LNCAP (cell line): ENCODE results near the gene TBX6.

ENCODE experiments used
- CTCF ChIP-seq: fragments of 450-650 bp; IDR thresholded peaks from 2 replicates; pipeline ENCODE4 v1.5.1; 2017; ENCODE audit warnings: mild to moderate bottlenecking

The TBX6 gene

GRCh38 chr16:30068333-30068732 is 23.4 kb downstream of the TBX6 start:
- no peak for TF ChIP-seq CTCF

DNA sequence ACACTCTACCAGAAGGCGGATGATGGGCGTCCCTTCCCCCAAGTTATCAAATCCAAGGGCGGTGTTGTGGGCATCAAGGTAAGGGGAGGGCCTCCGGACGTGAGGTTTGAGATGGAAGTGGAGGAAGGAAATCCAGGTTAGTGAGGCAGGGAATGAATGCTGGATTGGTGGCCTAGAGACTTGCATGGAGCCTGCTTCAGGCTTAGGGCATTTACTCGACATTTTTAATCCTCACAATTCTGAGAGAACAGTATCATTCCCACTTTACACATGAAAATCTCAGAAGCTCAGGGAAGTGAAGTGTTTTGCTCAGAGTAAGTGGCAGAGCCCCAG is 24.2 kb downstream of the TBX6 start:
- no peak for TF ChIP-seq CTCF

- no peak for TF ChIP-seq CTCF
These were observed 24.8 kb downstream of the TBX6 start for GRCh38 chr16:30066761-30067583.

- no peak for TF ChIP-seq CTCF
These were observed 25.6 kb downstream of the TBX6 start for GRCh38 chr16:30065943-30066760.

DNA sequence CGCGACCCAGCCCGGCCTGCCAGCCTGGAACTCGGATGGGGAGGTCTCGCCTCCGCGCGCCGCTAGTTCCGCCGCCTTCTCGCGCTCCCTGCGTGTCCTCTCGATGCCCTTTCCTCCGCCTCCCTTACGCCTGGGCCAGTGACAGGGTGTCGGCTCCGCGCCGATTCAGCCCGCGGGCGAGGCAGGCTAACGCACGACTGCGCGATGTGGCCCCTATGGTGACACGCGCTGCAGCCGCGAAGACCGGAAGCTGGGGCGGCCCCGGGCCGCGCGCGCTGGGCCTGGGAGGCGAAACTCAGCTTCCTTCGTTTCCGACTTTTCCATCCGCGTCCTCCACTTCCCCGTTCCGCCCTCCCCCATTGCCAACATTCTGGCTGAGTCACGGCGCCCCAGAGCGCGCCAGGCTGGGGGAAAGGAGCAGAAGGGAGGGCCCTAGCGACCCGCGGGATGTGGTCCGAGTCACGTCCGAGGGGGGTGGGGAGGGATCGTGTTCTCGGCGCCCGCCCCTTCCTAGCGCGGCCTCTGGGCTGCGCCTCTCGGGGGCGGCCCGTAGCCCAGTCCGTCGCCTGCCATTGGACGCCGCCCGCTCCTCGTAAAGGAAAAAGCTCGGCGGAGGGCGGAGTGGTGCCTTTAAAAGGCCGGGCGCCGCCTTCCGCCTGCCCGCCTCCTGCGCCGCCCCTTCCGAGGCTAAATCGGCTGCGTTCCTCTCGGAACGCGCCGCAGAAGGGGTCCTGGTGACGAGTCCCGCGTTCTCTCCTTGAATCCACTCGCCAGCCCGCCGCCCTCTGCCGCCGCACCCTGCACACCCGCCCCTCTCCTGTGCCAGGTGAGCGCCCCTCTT is 26.4 kb downstream of the TBX6 start, which contains the start of gene ALDOA:
ALDOA (plus strand) TSS at position 659 of the 841 bp plus-strand sequence. CDS start 1,138 bp downstream, outside the sequence.
- TF ChIP-seq CTCF, result no peak

DNA sequence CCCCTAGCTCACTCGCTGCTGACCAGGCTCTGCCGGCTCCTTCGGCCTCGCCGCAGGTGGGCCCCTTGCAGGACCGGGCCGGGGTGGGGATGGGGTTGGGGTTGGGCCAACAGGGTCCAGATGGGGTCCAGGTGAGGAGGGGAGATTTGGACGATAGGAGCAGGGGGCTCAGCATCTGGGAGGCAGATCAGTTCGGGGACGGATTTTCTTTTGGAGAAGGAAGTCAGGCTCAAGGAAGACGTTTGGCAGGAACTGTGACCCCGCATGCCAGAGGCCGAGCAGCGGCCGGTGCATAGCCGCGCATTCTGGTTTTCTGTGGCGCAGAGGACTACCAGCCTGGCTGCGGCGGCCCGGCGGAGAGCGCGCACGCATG is 27.0 kb downstream of the TBX6 start:
- no peak for TF ChIP-seq CTCF

- TF ChIP-seq CTCF, result peak; percentile 28; the same call in 1 of the 2 replicates
These were observed 27.6 kb downstream of the TBX6 start for GRCh38 chr16:30063893-30064728.
